ENCODE results near the gene HSD3B7. TPM values are rescaled to one million over a fixed set of nuclear protein-coding genes. Genes with fewer than 3 reads are reported as not detected.
"Not testable (repeated sequence)": the region's sequence is repeated elsewhere in the genome, so short reads cannot be mapped to it uniquely, and the experiment has no call there.

HSD3B7 gene
- total RNA-seq (10 to 100 TPM in 8 of 9 donors, 1 to 10 TPM in 1; 2.7 to 78.8 (median 35.5) TPM), polyA plus RNA-seq (10 to 100 TPM; 11.1 to 46.3 (median 24.3) TPM)
- long read RNA-seq, donor 1: 0 reads
- long read RNA-seq, donor 2, partial matches to known transcripts: 0 of 1 reads
- long read RNA-seq, donor 2, other reads (novel, unspliced or antisense): 0 of 1 reads
- long read RNA-seq, donor 3: 0 reads
- long read RNA-seq, donor 4, transcript HSD3B7-202 (7 exons, 2,172 nt): major isoform, 22 of 32 reads
- long read RNA-seq, donor 4, partial matches to known transcripts: 4 of 32 reads
- long read RNA-seq, donor 4, other reads (novel, unspliced or antisense): 6 of 32 reads
- long read RNA-seq, donor 5, transcript HSD3B7-202 (7 exons, 2,172 nt): major isoform, 71 of 152 reads
- long read RNA-seq, donor 5, partial matches to known transcripts: 17 of 152 reads
- long read RNA-seq, donor 5, other reads (novel, unspliced or antisense): 64 of 152 reads
- long read RNA-seq, donor 6, transcript HSD3B7-202 (7 exons, 2,172 nt): major isoform, 7 of 16 reads
- long read RNA-seq, donor 6, partial matches to known transcripts: 1 of 16 reads
- long read RNA-seq, donor 6, other reads (novel, unspliced or antisense): 8 of 16 reads
- long read RNA-seq, donor 7: 0 reads
- long read RNA-seq, donor 8, partial matches to known transcripts: 0 of 2 reads
- long read RNA-seq, donor 8, other reads (novel, unspliced or antisense): 0 of 2 reads
- long read RNA-seq, donor 9: 0 reads
- long read RNA-seq, donor 10: 0 reads

GRCh38 chr16:30984669-30985400 lies at the start of gene HSD3B7:
Gene HSD3B7, plus strand, starts transcription at chr16:30985207. Its CDS starts 452 bp downstream, at chr16:30985659.
- Histone ChIP-seq H3K27me3 (no peaks in the 10 kb centered on the region), H3K36me3 (replicated peaks in 1 of 2) (peaks cover 0 to 44% of the 10 kb centered on the region in 2 donors), H3K4me3 (peak within 1 kb of the TSS in 2 of 4 donors; percentile 1 to 55), H3K27ac (peak within 1 kb of the TSS in 2 of 5 donors; percentile 54 to 86), H3K9me3 (replicated peaks in 1 of 3) (no peaks in the 10 kb centered on the region), H3K4me1 (replicated peaks in 1 of 2) (peaks cover 9 to 13% of the 10 kb centered on the region in 2 donors)
- WGBS, 4 donors: 25 to 46% (median 30%) methylated on average over 11 to 24 of the region's 24 CpGs
- DNase-seq: peak; percentile 87 to 94 (median 92)
- intact Hi-C loops (cut with DNase I): loop anchor here (5.0 to 10.0 kb wide), 8 partner anchors 57 to 880 kb away; partner anchors contain the start of genes ZNF843 (in 2 of the 2), FBXL19 (in 1 of the 2) and PYCARD (in 1 of the 2)
- no peak for TF ChIP-seq POLR2A (IDR thresholded peaks at IDR 0.05)
- TF ChIP-seq CTCF (IDR thresholded peaks at IDR 0.05): peak; percentile 95 to 98 (median 98)

- peaks cover 0 to 17% of the 10 kb centered on the region in 2 donors for H3K36me3 ChIP-seq (replicated peaks in 1 of 2)
- intact Hi-C loops (cut with DNase I): no loop called here
- WGBS, 4 donors: 45 to 59% (median 54%) methylated on average over 4 to 5 of the region's 5 CpGs
Observed at GRCh38 chr16:30937692-30938091, 47.3 kb upstream of the HSD3B7 start.

GRCh38 chr16:30939571-30939970 lies 45.4 kb upstream of the HSD3B7 start:
- DNase-seq; H3K27me3 ChIP-seq; intact Hi-C loops (cut with DNase I); H3K9me3 ChIP-seq (replicated peaks in 1 of 3); H3K4me1 ChIP-seq (replicated peaks in 1 of 2); H3K4me3 ChIP-seq; H3K27ac ChIP-seq: not testable (repeated sequence)
- peaks cover 0 to 17% of the 10 kb centered on the region in 2 donors for H3K36me3 ChIP-seq (replicated peaks in 1 of 2)
- WGBS, 4 donors: 86 to 92% (median 92%) methylated on average over 8 of the region's 8 CpGs

More at GRCh38 chr16:30937692-30938091, 47.3 kb upstream of the HSD3B7 start:
- no peak for TF ChIP-seq CTCF (IDR thresholded peaks at IDR 0.05)
- no peak for TF ChIP-seq POLR2A (IDR thresholded peaks at IDR 0.05)
- Histone ChIP-seq H3K9me3 (replicated peaks in 1 of 3) (no peaks in the 10 kb centered on the region), H3K4me3 (no peak overlapping the region), H3K27ac (peak overlapping the region in 2 of 5 donors; percentile 13 to 52), H3K27me3 (no peaks in the 10 kb centered on the region), H3K4me1 (replicated peaks in 1 of 2) (no peaks in the 10 kb centered on the region)
- no peak for DNase-seq

GRCh38 chr16:30941600-30942425 lies 43.2 kb upstream of the HSD3B7 start:
- TF ChIP-seq POLR2A (IDR thresholded peaks at IDR 0.05) (no peak), CTCF (IDR thresholded peaks at IDR 0.05) (peak; percentile 66 to 88 (median 80))
- H3K36me3 ChIP-seq (replicated peaks in 1 of 2): peaks cover 0 to 20% of the 10 kb centered on the region in 2 donors
- 22 to 75% (median 48%) methylated on average over 4 to 15 of the region's 15 CpGs for WGBS, 4 donors
- no peaks in the 10 kb centered on the region for H3K9me3 ChIP-seq (replicated peaks in 1 of 3)
- no peaks in the 10 kb centered on the region for H3K4me1 ChIP-seq (replicated peaks in 1 of 2)
- DNase-seq: peak; percentile 76 to 93 (median 85)
- H3K27me3 ChIP-seq: no peaks in the 10 kb centered on the region
- H3K27ac ChIP-seq: peak overlapping the region in 3 of 5 donors; percentile 13 to 69 (median 24)
- no peak overlapping the region for H3K4me3 ChIP-seq
- intact Hi-C loops (cut with DNase I): no loop called here

All from adrenal gland (tissue), 19 donors.